Parathyroid adenoma (tissue), 2 donors: ENCODE measurements around the gene GABRQ.

Experiments
- H2AFZ ChIP-seq: fragments of 300-600 bp; sonication (generic); one replicate; pipeline ENCODE4 v1.7.0; 2017; ENCODE audit warnings: antibody characterized with exemption, mild to moderate bottlenecking
- H3K27ac ChIP-seq: fragments of 300-600 bp; sonication (generic); one replicate; pipeline ENCODE4 v1.7.0; 2017
- H3K27me3 ChIP-seq: fragments of 300-600 bp; sonication (generic); one replicate; pipeline ENCODE4 v1.7.0; 2017; ENCODE audit warnings: low read length; ENCODE audit not compliant: control insufficient read depth, insufficient read depth
- H3K36me3 ChIP-seq: fragments of 300-600 bp; sonication (generic); one replicate; pipeline ENCODE4 v1.7.0; 2017; ENCODE audit warnings: low read length; ENCODE audit not compliant: control insufficient read depth, insufficient read depth
- H3K4me1 ChIP-seq: fragments of 300-600 bp; sonication (generic); one replicate; pipeline ENCODE4 v1.7.0; 2017; ENCODE audit warnings: control low read depth
- H3K4me2 ChIP-seq: fragments of 300-600 bp; sonication (generic); one replicate; pipeline ENCODE4 v1.7.0; 2017; ENCODE audit warnings: low read length
- H3K4me3 ChIP-seq: fragments of 300-600 bp; sonication (generic); one replicate; pipeline ENCODE4 v1.7.0; 2017; ENCODE audit warnings: low read depth, low read length
- H3K79me2 ChIP-seq: fragments of 300-600 bp; sonication (generic); one replicate; pipeline ENCODE4 v1.7.0; 2017; ENCODE audit warnings: control low read depth
- H3K9ac ChIP-seq: fragments of 300-600 bp; sonication (generic); one replicate; pipeline ENCODE4 v1.7.0; 2017; ENCODE audit warnings: mild to moderate bottlenecking
- H3K9me3 ChIP-seq: fragments of 300-600 bp; sonication (generic); one replicate; pipeline ENCODE4 v1.7.0; 2017; ENCODE audit warnings: low read length; ENCODE audit not compliant: control insufficient read depth
- CTCF ChIP-seq: fragments of 300-600 bp; sonication (generic); IDR thresholded peaks from one replicate; pipeline ENCODE4 v1.7.0; 2017; ENCODE audit warnings: antibody characterized with exemption, mild to moderate bottlenecking
- donor health status: primary hyperparathyroidism.

GABRQ gene

GRCh38 chrX:152642931-152643564 lies 5.4 kb downstream of the GABRQ start:
- H3K27me3 ChIP-seq, result no peaks in the 10 kb centered on the region
- H3K9me3 ChIP-seq, result no peaks in the 10 kb centered on the region
- no peak overlapping the region for H3K9ac ChIP-seq
- no peak for TF ChIP-seq CTCF
- H3K79me2 ChIP-seq, result no peaks in the 10 kb centered on the region
- no peak overlapping the region for H3K4me2 ChIP-seq
- H3K36me3 ChIP-seq, result no peaks in the 10 kb centered on the region
- H3K4me1 ChIP-seq, result no peaks in the 10 kb centered on the region
- no peak overlapping the region for H3K4me3 ChIP-seq
- no peak overlapping the region for H2AFZ ChIP-seq
- no peak overlapping the region for H3K27ac ChIP-seq

GRCh38 chrX:152646961-152647360 lies 9.3 kb downstream of the GABRQ start:
- H3K4me2 ChIP-seq, result no peak overlapping the region
- H3K27me3 ChIP-seq, result no peaks in the 10 kb centered on the region
- H3K27ac ChIP-seq, result no peak overlapping the region
- H3K4me3 ChIP-seq, result no peak overlapping the region
- no peaks in the 10 kb centered on the region for H3K4me1 ChIP-seq
- no peaks in the 10 kb centered on the region for H3K9me3 ChIP-seq
- no peak overlapping the region for H3K9ac ChIP-seq
- no peaks in the 10 kb centered on the region for H3K79me2 ChIP-seq
- no peaks in the 10 kb centered on the region for H3K36me3 ChIP-seq
- no peak overlapping the region for H2AFZ ChIP-seq
- no peak for TF ChIP-seq CTCF

- Histone ChIP-seq H3K79me2 (no peaks in the 10 kb centered on the region), H2AFZ (no peak overlapping the region), H3K36me3 (no peaks in the 10 kb centered on the region), H3K9me3 (no peaks in the 10 kb centered on the region), H3K4me3 (no peak overlapping the region), H3K9ac (no peak overlapping the region), H3K27me3 (no peaks in the 10 kb centered on the region), H3K27ac (no peak overlapping the region), H3K4me2 (no peak overlapping the region), H3K4me1 (no peaks in the 10 kb centered on the region)
- no peak for TF ChIP-seq CTCF
These were observed 10.3 kb downstream of the GABRQ start for GRCh38 chrX:152647978-152648377.

DNA sequence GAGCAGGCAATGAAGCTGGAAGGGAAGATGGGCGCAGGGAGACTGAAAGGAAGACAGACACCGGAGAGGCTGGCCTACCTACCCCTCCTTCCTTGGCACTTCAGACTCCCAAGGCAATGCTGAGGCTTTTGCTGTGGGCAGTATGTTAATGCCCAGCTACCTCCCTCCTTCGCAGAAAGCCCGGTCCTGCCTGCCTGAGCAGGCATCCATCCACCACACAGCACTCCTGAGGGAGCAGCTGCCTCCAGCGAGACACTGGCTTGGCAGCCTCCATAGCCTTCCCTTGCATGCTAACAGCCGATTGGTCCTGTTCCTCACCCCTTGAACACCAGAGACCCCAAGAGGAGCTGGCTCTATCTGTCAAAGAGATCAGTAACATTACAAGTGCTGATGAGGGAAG lies 14.4 kb downstream of the GABRQ start:
- no peak overlapping the region for H3K9ac ChIP-seq
- H3K4me1 ChIP-seq, result no peaks in the 10 kb centered on the region
- no peak for TF ChIP-seq CTCF
- H3K79me2 ChIP-seq, result no peaks in the 10 kb centered on the region
- H2AFZ ChIP-seq, result no peak overlapping the region
- no peaks in the 10 kb centered on the region for H3K9me3 ChIP-seq
- no peaks in the 10 kb centered on the region for H3K36me3 ChIP-seq
- no peak overlapping the region for H3K4me3 ChIP-seq
- H3K4me2 ChIP-seq, result no peak overlapping the region
- no peak overlapping the region for H3K27ac ChIP-seq
- no peaks in the 10 kb centered on the region for H3K27me3 ChIP-seq

GRCh38 chrX:152652467-152652866 lies 14.8 kb downstream of the GABRQ start:
- Histone ChIP-seq H3K4me2 (no peak overlapping the region), H3K4me1 (no peaks in the 10 kb centered on the region), H3K9ac (no peak overlapping the region), H3K36me3 (no peaks in the 10 kb centered on the region), H3K27me3 (no peaks in the 10 kb centered on the region), H3K4me3 (no peak overlapping the region), H3K27ac (no peak overlapping the region), H3K79me2 (no peaks in the 10 kb centered on the region), H2AFZ (no peak overlapping the region), H3K9me3 (no peaks in the 10 kb centered on the region)
- TF ChIP-seq CTCF, result no peak
